Measurements from ENCODE around the gene PRSS21. TPM values are rescaled to one million over a fixed set of nuclear protein-coding genes. Genes with fewer than 3 reads are reported as not detected.

Gene PRSS21
- total RNA-seq, 1 experiment from 2014 or later = 1.5 TPM

GRCh38 chr16:2806286-2806685 is 10.8 kb upstream of the PRSS21 start:
- Mint-ChIP-seq H3K36me3 (no peaks in the 10 kb centered on the region), H3K27ac (no peak overlapping the region), H3K4me1 (no peaks in the 10 kb centered on the region), H3K4me3 (no peak overlapping the region), H3K27me3 (ENCODE audit: low read depth) (peaks cover 32% of the 10 kb centered on the region), H3K9me3 (peaks cover 17% of the 10 kb centered on the region)
- TF ChIP-seq USF1 (CRISPR knock-in tag; IDR thresholded peaks at IDR 0.05) (no peak), ZNF281 (CRISPR knock-in tag; IDR thresholded peaks at IDR 0.05) (no peak), ZNF219 (CRISPR knock-in tag; IDR thresholded peaks at IDR 0.05; ENCODE audit: borderline replicate concordance) (no peak), ATF6 (CRISPR knock-in tag; IDR thresholded peaks at IDR 0.05) (no peak), IRF2 (CRISPR knock-in tag; IDR thresholded peaks at IDR 0.05; ENCODE audit: borderline replicate concordance, low read depth) (no peak), GRHL2 (CRISPR knock-in tag; IDR thresholded peaks at IDR 0.05; ENCODE audit: insufficient replicate concordance, severe bottlenecking) (no peak), NR3C1 (CRISPR knock-in tag; conservative IDR thresholded peaks at IDR 0.05; ENCODE audit: low read depth) (no peak), IRF1 (CRISPR knock-in tag; IDR thresholded peaks at IDR 0.05) (no peak), MXD4 (CRISPR knock-in tag; IDR thresholded peaks at IDR 0.05; ENCODE audit: borderline replicate concordance) (no peak)
- DNase-seq (ENCODE audit: low spot score) (no peak), ATAC-seq (no peak)
- ChIA-PET POLR2A (no interaction called here), CTCF (interaction anchor here (0.6 to 2.1 kb wide), 2 partner anchors 8 to 9 kb away, joined by 5 to 10 read pairs; partner anchors contain the start of gene PRSS41)

- TF ChIP-seq PRRX2 (CRISPR knock-in tag; IDR thresholded peaks at IDR 0.05) = no peak
- no peak for TF ChIP-seq TCF7 (CRISPR knock-in tag; IDR thresholded peaks at IDR 0.05; ENCODE audit: low read depth)
- no peak for TF ChIP-seq SP1 (CRISPR knock-in tag; conservative IDR thresholded peaks at IDR 0.05)
- no peak for TF ChIP-seq FOXP4 (CRISPR knock-in tag; IDR thresholded peaks at IDR 0.05)
- no peak for TF ChIP-seq MXD4 (CRISPR knock-in tag; IDR thresholded peaks at IDR 0.05; ENCODE audit: borderline replicate concordance)
- no peak for TF ChIP-seq ZNF396 (CRISPR knock-in tag; IDR thresholded peaks at IDR 0.05; ENCODE audit: borderline replicate concordance)
- TF ChIP-seq FOXJ3 (CRISPR knock-in tag; IDR thresholded peaks at IDR 0.05; ENCODE audit: borderline replicate concordance) = no peak
- no peak for TF ChIP-seq EMX1 (CRISPR knock-in tag; IDR thresholded peaks at IDR 0.05)
- no peak for TF ChIP-seq ZNF219 (CRISPR knock-in tag; IDR thresholded peaks at IDR 0.05; ENCODE audit: borderline replicate concordance)
- no peak for TF ChIP-seq ZNF138 (CRISPR knock-in tag; conservative IDR thresholded peaks at IDR 0.05)
- TF ChIP-seq ZNF512 (CRISPR knock-in tag; IDR thresholded peaks at IDR 0.05; ENCODE audit: borderline replicate concordance) = no peak
- H3K4me1 Mint-ChIP-seq = no peaks in the 10 kb centered on the region
- no peak overlapping the region for H3K4me3 Mint-ChIP-seq
- peaks cover 13% of the 10 kb centered on the region for H3K9me3 Mint-ChIP-seq
- H3K27me3 Mint-ChIP-seq (ENCODE audit: low read depth) = peaks cover 28% of the 10 kb centered on the region
- no peak for ATAC-seq
- H3K36me3 Mint-ChIP-seq = no peaks in the 10 kb centered on the region
- DNase-seq (ENCODE audit: low spot score) = no peak
- no peak overlapping the region for H3K27ac Mint-ChIP-seq
- CTCF ChIA-PET = interaction anchor here (0.8 to 2.1 kb wide), 4 partner anchors 9 to 119 kb away, joined by 3 to 10 read pairs (median 4); partner anchors contain the start of genes PRSS21 and PRSS41
- POLR2A ChIA-PET = no interaction called here
Measured at GRCh38 chr16:2808181-2808580, 8.9 kb upstream of the PRSS21 start.

All from WTC11 (cell line).